ENCODE data around the gene CTAGE8. TPM values are rescaled to one million over a fixed set of nuclear protein-coding genes. Genes with fewer than 3 reads are reported as not detected.
"Not testable (repeated sequence)": the region's sequence is repeated elsewhere in the genome, so short reads cannot be mapped to it uniquely, and the experiment has no call there.

The CTAGE8 gene, protein sequence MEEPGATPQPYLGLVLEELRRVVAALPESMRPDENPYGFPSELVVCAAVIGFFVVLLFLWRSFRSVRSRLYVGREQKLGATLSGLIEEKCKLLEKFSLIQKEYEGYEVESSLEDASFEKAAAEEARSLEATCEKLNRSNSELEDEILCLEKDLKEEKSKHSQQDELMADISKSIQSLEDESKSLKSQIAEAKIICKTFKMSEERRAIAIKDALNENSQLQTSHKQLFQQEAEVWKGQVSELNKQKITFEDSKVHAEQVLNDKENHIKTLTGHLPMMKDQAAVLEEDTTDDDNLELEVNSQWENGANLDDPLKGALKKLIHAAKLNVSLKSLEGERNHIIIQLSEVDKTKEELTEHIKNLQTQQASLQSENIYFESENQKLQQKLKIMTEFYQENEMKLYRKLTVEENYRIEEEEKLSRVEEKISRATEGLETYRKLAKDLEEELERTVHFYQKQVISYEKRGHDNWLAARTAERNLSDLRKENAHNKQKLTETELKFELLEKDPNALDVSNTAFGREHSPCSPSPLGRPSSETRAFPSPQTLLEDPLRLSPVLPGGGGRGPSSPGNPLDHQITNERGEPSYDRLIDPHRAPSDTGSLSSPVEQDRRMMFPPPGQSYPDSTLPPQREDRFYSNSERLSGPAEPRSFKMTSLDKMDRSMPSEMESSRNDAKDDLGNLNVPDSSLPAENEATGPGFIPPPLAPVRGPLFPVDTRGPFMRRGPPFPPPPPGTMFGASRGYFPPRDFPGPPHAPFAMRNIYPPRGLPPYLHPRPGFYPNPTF
- not detected in 2 replicates for total RNA-seq (2014; rRNA removed; shearing (Covaris generic))

DNA sequence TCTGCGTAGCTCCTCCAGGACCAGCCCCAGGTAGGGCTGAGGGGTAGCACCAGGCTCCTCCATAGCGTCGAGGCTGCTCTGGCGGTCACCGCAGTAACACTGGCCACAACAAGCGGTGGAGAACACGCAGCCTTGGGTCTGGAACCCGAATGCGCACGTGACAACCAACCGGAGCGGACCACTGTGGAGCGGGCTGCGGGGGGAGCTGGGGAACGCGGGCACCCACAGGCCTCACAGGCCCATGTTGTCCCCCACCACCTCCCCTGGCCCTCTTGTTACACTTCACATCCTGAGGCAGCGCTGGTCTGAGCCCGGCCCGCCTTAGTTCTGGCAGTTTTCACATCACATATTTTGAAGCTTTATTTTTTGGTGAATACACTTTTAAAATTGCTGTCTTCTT lies at the start of gene CTAGE8:
TSS of gene CTAGE8 (minus strand) at position 101 of the 400 bp plus-strand sequence. CDS start at position 63, 38 bp downstream.
- H3K27ac ChIP-seq, H3K4me3 ChIP-seq: not testable (repeated sequence)

DNA sequence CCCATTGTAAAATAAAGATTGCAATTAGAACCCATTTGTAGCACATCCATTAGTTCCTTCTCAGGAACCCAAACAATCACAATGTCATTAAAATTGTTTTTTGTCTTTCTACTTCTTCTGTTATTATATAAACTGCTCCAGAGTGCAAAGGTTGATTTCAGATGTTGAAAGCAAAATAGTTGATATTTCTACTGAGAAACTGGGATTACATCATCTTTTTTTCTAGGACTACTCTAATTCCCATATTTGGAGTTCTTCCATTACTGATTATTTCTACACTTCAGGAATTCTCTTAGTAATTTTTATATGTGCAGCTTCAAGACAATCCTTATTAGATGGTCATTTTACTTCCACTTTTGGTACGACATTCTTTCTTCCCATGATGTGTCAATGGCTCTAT lies 48.4 kb upstream of the CTAGE8 start:
- H3K4me3 ChIP-seq; H3K27ac ChIP-seq; H3K27me3 ChIP-seq; H3K4me1 ChIP-seq; DNase-seq; H3K9me3 ChIP-seq (replicated peaks); H3K36me3 ChIP-seq: not testable (repeated sequence)

More for the DNA sequence above, at the start of gene CTAGE8:
- not testable (repeated sequence) for DNase-seq; H3K9me3 ChIP-seq (replicated peaks); H3K27me3 ChIP-seq; H3K36me3 ChIP-seq; H3K4me1 ChIP-seq

DNA sequence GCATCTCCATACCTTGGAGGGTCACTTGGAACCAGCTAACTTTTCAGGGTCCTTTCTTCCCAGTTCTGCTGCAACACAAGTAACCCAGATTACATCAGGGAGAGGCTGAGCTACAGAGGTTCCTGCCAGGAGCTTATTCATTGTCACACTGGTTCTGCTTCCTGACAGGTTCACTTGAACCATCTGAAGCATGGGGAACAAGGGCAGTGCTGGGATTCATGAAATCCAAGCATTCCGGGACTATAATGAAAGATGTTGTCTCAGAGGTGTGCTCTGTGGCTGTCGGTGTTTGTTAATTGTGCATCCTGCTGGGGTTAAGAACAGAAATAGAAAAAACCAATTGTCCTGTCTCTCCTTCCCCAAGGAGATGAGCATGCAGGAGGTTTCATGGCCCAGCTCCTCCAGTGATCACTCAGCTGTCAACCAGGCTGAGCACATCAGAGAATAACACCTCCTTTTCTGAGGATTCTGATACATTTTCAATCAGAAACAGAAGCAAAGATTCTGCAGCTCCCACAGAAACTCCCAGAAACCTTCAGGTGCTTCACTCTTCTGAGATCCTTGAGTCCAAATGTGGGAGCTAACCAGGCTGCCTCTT lies 42.9 kb upstream of the CTAGE8 start, which contains the start of gene OR2A1:
TSS of gene OR2A1 (plus strand) at position 548 of the 598 bp plus-strand sequence. CDS start 5,706 bp downstream, outside the sequence.
- not testable (repeated sequence) for H3K4me1 ChIP-seq; H3K36me3 ChIP-seq; H3K4me3 ChIP-seq; H3K27ac ChIP-seq; H3K27me3 ChIP-seq; H3K9me3 ChIP-seq (replicated peaks); DNase-seq

DNA sequence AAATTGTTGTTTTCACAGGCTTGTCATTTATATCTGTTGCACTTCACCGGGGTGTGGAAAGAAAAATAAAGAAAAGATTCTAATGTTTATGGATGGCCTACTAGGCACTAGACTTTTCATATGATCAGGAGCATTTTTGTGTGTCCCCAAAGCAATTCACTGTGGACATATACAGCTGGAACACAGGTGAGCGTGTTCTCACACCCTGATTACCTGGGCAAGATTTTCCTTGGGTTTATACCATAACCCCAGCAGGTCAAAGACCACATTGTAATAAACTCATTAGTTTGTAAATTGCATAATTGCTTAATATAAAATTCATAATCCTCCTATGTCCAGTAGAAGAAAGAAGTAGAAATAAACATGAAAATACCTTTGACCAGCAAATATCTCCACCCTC lies 42.1 kb upstream of the CTAGE8 start:
- DNase-seq; H3K36me3 ChIP-seq; H3K27me3 ChIP-seq; H3K4me1 ChIP-seq; H3K9me3 ChIP-seq (replicated peaks); H3K27ac ChIP-seq; H3K4me3 ChIP-seq: not testable (repeated sequence)

DNA sequence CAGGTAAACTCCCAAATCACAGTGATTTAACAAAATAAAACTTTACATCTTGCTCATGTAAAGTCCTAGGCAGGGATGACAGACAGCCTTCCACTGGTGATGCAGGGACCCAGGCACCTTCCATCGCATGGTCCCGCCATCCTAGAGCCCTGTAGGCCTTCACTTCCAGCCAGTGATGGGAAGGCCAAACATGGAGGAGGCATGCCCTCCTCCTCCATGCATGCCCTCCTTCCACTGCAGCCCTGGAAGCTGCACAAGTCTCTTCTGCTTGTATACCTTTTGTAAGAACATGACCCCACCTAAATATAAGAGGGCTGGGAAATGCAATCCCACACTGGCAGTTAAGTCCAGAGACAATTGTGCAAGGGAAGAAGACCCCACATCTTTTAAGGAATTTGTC lies 40.6 kb upstream of the CTAGE8 start:
- not testable (repeated sequence) for H3K27ac ChIP-seq; H3K9me3 ChIP-seq (replicated peaks); H3K4me3 ChIP-seq; DNase-seq; H3K4me1 ChIP-seq; H3K36me3 ChIP-seq; H3K27me3 ChIP-seq

DNA sequence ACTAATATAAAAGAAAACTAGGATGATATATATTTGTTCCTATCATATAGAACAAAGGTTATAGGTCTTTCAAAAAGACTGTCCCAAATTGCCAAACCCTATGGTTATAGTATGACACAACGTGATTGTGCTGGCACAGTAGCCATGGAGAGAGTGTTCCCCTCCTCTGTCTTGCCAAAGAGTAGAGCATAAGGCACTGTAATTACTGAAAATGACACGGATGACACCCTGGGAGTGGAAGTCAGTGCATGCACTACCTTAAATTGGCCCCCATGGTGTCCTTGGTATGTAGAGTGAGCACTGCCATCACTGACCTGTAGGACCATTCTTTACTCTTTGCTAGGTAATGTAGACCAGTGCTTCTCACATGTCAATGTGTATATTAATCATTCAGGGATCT lies 36.1 kb upstream of the CTAGE8 start:
- H3K27ac ChIP-seq; H3K9me3 ChIP-seq (replicated peaks); H3K36me3 ChIP-seq; H3K27me3 ChIP-seq; DNase-seq; H3K4me3 ChIP-seq; H3K4me1 ChIP-seq: not testable (repeated sequence)

DNA sequence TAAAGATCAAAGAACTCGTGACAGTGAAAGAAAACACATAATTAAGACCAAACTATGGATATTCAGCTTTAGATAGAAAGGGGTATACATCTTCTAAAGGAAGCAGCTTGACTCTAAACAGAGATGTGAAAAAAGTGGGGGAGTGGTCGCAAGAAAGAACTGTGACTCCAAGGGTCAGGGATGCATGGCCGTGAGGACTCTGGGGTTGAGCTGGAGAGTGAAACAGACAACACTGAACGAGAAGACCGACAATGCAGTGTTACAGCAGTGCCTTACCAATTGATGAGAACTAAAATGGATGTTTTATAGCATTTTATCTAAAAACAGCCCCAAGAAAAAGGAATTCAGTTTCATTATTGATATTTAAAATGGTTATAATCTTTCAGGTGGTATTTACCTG lies 34.5 kb upstream of the CTAGE8 start:
- not testable (repeated sequence) for DNase-seq, H3K27me3 ChIP-seq

DNA sequence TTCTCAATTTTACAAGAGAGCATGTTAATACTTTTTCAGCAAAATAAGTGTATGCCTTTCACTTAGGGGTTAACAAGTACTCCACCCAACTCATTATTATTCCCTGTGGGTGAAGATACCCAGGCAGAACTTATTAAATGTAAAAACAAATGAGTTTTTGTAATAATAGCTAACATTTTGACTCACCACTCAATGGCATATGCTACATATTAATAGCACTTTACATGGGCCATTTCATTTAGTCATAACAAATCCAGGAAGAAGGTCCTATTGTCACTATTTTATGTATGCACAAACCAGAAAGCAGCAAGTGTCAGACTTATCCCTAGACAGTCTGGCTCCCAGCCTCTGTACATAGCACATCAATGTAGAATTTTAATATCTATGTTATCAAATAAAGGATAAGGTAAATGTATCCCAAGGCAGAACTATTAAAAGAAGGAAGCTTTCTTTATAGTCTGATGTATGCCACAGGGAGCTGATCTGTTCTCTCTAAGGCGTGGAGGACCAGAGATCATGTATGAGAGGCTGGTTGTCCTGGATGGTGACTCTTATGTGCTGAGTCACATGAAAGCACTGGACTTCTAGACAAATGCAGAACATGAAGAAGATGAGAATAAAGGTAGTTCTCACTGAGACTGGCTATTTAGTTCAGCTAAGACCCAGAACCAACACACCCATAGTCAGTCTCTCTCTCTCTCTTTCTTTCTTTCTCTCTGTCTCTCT lies 33.7 kb upstream of the CTAGE8 start:
- H3K9me3 ChIP-seq (replicated peaks); H3K27ac ChIP-seq; H3K27me3 ChIP-seq; H3K4me1 ChIP-seq; H3K36me3 ChIP-seq; H3K4me3 ChIP-seq: not testable (repeated sequence)
- DNase-seq: peak in 1 of 2 experiments; percentile 0

More for the DNA sequence above, 34.5 kb upstream of the CTAGE8 start:
- not testable (repeated sequence) for H3K27ac ChIP-seq; H3K4me1 ChIP-seq; H3K4me3 ChIP-seq; H3K36me3 ChIP-seq; H3K9me3 ChIP-seq (replicated peaks)

DNA sequence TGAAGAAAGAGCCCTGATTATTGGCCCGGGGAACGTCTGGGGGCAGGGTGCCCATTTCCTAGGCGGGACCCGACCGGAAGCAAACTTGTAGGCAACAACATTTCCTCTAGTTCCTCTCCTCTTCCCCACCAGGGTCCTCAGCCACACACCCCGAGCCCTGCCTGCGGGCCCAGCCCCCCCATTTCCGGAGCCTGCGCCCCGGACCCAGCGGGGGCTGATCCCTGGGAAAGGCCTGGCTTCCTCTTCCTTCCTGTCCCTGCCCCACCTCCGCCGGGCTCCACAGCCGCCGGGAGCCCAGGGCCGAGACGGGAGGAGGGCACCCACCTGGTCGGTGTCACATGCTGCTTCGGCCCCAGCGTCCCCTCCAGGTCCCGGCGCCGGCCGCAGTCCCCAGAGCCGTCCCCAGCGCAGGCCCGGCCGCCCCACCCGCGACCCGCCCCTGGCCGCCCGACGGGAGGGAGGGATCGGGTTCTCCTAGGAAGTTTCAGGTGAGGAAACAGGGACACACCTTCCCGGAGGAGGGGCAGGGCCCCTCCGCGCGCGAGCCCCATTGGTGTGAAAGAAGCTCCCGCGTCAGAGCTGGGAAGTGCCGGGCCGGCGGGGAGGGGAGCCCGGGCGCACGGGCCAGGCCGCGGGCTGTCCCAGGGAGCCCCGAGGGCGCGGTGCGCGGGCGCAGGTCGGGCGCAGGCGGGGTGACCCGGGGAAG lies 24.9 kb upstream of the CTAGE8 start:
- not testable (repeated sequence) for H3K9me3 ChIP-seq (replicated peaks); DNase-seq; H3K27me3 ChIP-seq; H3K4me3 ChIP-seq; H3K36me3 ChIP-seq; H3K27ac ChIP-seq; H3K4me1 ChIP-seq

DNA sequence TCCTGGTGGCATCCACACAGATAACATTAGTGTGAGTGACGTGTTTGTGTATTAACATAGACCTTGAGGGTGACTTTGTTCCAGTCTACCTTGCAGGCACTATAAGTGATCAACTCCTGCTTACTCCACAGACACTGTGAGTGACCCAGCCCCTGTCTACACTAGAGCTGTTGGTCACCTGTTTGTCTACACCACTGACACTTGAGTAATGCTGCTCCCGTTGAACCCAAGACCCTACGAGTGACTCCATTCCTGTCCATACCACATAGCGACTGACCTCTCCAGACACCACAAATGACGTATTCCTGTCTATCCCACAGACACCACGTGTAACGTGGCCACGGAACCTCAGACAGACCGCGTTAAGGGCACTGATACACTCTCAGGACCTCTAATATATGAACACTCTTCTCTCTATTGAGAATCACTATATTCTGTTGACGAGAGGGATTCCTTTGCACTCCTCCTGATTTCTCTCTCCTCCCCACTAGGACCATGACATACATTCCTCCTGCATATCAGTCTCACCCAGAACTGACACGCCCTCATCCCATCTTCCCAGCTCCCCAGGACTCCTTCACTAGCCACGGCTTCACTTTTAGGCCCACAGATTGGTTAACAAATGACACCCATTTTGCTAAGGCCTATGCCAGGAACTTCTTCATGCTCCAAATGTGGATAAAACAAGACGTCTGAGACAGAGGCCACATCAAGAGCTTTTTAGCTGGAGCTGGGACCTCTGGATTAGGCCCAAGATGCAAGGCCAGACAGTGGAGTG lies 23.5 kb upstream of the CTAGE8 start:
- H3K4me3 ChIP-seq; H3K9me3 ChIP-seq (replicated peaks); H3K27me3 ChIP-seq; H3K4me1 ChIP-seq; H3K36me3 ChIP-seq; H3K27ac ChIP-seq; DNase-seq: not testable (repeated sequence)

DNA sequence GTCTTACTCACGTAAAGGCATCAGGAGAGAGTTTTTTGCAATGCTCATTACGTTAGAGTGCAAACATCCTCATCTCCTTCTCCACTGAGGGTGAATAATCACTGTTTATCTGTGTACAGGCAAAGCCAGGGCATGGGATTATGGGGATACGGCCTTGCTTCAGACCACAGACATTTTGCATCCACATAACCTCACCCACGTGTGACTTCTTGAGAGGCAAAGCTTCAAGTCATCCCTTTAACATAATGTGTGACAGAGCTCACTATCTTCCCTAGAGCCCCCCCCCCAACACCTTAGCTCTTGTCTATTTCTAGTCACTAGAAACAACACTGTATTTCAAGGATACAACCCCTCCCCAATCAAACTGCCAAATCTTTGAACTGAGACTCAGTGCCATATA lies 22.5 kb upstream of the CTAGE8 start:
- DNase-seq; H3K9me3 ChIP-seq (replicated peaks); H3K27me3 ChIP-seq; H3K27ac ChIP-seq; H3K4me1 ChIP-seq; H3K4me3 ChIP-seq; H3K36me3 ChIP-seq: not testable (repeated sequence)

DNA sequence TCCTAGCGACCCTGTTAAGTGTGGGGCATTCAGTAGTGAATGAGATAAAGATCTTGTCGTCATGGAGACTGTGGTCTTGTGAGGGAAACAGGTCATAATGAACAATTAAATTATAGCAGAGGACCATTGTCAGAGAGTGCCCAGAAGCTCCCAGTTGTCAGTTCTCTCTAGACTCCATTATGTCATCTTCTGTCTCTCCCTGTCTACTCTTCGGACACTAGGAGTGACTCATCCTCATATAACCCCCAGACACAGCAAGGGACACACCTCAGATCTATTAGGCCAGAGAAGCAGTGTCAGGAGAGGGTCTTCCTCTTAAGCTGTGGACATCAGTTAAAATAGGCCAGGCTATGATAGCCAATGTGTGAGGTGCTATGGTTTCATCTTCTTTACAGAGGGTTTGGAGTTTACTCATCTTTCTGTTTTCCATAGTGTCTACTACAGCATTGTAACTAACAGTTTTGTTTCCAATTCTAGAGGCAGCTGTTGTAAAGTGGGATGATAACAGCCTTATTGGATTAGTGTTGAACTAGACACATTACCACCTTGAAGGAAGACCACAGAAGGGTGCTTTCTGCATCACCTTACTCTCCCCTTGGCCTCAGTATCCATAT lies 18.2 kb upstream of the CTAGE8 start:
- not testable (repeated sequence) for H3K4me1 ChIP-seq; H3K36me3 ChIP-seq; H3K4me3 ChIP-seq; DNase-seq; H3K9me3 ChIP-seq (replicated peaks); H3K27me3 ChIP-seq; H3K27ac ChIP-seq

DNA sequence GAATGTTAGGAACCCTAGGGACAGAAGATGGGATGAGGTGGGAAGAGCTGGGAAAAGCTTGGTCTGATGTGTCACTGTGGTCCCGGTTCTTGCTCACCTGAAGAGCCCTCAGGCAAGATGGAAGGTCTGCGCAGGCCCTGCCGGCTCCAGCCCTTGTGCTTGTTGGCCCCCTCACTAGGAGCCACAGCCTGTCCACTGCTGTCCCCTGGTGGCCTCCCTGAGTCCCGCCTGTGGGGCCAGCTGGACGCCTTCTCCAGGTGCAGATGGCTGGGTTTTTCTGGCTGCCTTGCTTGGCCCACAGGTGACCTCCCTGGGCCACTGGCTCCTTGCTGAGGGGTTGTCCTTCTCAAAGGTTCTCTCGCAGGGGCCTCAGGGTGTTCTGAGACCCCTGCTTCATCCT lies 14.6 kb upstream of the CTAGE8 start:
- not testable (repeated sequence) for H3K4me3 ChIP-seq; DNase-seq; H3K27me3 ChIP-seq; H3K36me3 ChIP-seq; H3K4me1 ChIP-seq; H3K9me3 ChIP-seq (replicated peaks); H3K27ac ChIP-seq
